Suprapubic skin (tissue), 4 donors: ENCODE results near the gene HSPA12B.

Source experiments
- CTCF ChIP-seq, 2 donors: fragments of 200-600 bp in 1 of 2; fragments of 450-650 bp in 1 of 2; sonication (generic) in 1 of 2; IDR thresholded peaks; one replicate each; pipeline ENCODE4 v1.5.1; 2016 to 2019; ENCODE audit warnings: antibody characterized with exemption in 2 of 2, mild to moderate bottlenecking in 1 of 2, moderate library complexity in 1 of 2
- POLR2A ChIP-seq, 2 donors: fragments of 450-650 bp; IDR thresholded peaks; one replicate each; pipeline ENCODE4 v1.6.1; 2017; ENCODE audit warnings: antibody characterized with exemption in 2 of 2, mild to moderate bottlenecking in 2 of 2, moderate library complexity in 2 of 2
- POLR2AphosphoS5 ChIP-seq, 3 donors: sonication (generic); formaldehyde crosslinking; IDR thresholded peaks; one replicate each; pipeline ENCODE4 v1.6.1; 2017; ENCODE audit warnings: antibody characterized with exemption in 3 of 3

- no peak for TF ChIP-seq POLR2A (IDR thresholded peaks at IDR 0.05)
- no peak for TF ChIP-seq CTCF (IDR thresholded peaks at IDR 0.05)
- TF ChIP-seq POLR2AphosphoS5 (IDR thresholded peaks at IDR 0.05) = no peak
Measured at GRCh38 chr20:3771552-3772058, 39.1 kb downstream of the HSPA12B start.
